ENCODE results near the gene DUSP8.
"Not testable (repeated sequence)": the region's sequence is repeated elsewhere in the genome, so short reads cannot be mapped to it uniquely, and the experiment has no call there.

DUSP8 gene, protein sequence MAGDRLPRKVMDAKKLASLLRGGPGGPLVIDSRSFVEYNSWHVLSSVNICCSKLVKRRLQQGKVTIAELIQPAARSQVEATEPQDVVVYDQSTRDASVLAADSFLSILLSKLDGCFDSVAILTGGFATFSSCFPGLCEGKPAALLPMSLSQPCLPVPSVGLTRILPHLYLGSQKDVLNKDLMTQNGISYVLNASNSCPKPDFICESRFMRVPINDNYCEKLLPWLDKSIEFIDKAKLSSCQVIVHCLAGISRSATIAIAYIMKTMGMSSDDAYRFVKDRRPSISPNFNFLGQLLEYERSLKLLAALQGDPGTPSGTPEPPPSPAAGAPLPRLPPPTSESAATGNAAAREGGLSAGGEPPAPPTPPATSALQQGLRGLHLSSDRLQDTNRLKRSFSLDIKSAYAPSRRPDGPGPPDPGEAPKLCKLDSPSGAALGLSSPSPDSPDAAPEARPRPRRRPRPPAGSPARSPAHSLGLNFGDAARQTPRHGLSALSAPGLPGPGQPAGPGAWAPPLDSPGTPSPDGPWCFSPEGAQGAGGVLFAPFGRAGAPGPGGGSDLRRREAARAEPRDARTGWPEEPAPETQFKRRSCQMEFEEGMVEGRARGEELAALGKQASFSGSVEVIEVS

DNA sequence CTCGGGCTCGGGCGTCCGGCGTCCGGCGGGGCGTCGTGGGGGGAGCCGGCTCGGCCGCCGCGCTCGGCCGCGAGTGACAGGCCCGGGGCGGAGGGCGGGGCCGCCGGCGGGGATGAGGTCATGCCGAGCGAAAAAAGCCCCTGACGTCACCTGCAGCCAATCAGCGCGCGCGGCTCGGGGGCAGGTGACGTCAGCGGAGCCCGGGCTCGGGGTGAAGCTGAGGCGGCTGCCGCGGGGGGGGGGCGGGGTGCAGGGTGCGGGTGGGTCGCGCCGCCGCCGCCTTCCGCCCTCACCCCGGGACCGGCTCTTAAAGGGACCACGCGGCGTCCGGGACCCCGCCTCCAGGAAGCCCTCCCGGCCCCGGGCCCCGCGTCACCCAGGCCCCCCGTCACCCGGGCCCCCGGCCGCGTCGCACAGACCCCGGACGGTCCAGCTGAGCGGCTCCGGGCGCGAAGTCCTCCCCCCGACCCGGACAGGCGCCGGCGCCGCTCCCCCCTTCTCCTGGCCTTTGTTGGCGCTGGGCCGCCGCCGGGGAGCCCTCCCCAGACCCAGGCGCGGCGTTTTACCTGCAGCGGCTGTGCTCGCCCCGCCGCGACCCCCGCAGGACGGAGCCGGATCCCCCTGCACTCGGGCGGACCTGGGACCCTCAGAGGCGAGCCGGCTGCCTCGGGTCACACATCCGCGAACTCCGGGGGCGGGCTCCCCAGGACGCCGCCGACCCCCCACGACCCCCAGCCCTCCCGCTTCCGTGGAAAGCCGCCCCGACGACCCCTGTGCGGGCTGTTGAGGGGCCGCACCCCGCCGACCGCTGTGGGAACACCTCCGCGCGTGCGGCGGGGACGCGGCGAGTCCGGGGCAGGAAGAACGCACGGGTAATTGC, at the start of gene DUSP8:
TSS of gene DUSP8 (minus strand) at position 75 of the 880 bp plus-strand sequence. CDS start 6,445 bp downstream, outside the sequence.
- peak; percentile 71 to 87 for DNase-seq

DNA sequence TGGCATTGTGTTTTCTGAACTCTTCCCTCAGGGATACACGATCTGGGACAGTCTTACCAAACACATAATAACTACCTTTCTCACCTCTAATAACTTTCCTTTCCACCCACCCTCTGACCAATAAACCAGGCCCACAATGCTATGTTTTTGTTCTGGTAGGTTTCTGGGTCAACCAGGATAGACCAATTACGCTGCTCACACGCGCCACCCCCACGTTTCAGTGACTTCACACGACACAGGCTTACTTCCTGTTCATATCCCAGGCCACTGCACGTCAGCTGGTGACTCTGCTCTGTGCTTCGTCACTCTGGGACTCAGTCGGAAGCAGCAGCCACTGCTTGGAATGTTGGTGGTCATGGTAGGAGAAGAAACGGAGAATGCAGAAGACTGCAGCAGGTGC, 47.4 kb upstream of the DUSP8 start:
- DNase-seq, result no peak

DNA sequence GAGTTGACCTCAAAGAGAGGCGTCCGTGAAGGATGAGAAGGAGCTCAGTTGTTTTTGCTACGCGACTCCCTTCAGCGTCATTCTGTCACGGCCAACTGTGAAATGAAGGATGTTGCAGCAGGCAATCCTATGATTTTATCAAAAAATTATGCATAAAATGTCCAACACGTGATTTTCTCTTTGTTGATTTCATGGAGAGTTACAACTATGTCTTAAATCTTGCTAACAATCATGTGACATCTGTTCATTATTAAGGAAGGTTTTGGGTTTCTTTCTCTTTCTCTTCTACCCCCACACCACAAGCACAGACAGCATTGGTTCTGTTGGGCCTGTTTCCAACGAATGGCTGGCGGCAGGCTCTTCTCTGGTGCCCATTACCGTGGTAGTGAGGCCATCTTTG, 46.2 kb upstream of the DUSP8 start:
- no peak for DNase-seq

DNA sequence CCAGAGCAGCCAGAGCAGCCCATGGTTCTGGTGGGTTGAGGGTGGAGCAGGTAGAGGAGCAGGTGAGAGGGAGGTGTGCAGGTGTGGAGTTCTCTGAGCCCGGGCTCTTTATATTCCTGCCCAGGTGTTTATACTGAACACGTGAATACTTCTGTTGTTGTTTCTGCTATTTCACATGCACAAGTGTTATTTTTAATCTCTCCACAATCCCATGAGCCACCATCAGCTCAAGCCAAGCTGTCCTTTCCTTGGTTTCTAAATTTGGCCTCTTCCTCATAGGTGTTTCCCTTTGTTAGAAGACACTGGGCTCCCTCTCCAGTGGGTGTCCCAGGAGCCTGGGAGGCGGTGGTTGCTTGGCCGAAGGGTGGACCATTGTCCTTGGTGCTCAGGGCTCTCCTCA, 36.3 kb upstream of the DUSP8 start, which contains the start of gene KRTAP5-3:
TSS of gene KRTAP5-3 (minus strand) at position 101 of the 400 bp plus-strand sequence. CDS start at position 23, 78 bp downstream.
- DNase-seq, result no peak

DNA sequence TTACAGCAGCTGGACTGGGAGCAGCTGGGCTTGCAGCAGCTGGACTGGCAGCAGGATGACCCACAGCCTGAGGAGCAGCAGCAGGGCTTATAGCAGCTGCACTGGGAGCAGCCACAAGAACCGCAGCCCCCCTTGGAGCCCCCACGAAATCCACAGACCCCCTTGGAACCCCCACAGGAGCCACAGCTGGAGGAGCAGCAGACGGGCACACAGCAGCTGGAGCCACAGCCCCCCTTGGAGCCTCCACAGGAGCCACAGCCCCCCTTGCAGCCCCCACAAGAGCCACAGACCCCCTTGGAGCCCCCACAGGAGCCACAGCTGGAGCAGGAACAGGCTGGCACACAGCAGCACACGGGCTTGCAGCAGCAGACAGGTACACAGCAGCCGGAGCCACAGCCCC, 35.8 kb upstream of the DUSP8 start:
- not testable (repeated sequence) for DNase-seq

DNA sequence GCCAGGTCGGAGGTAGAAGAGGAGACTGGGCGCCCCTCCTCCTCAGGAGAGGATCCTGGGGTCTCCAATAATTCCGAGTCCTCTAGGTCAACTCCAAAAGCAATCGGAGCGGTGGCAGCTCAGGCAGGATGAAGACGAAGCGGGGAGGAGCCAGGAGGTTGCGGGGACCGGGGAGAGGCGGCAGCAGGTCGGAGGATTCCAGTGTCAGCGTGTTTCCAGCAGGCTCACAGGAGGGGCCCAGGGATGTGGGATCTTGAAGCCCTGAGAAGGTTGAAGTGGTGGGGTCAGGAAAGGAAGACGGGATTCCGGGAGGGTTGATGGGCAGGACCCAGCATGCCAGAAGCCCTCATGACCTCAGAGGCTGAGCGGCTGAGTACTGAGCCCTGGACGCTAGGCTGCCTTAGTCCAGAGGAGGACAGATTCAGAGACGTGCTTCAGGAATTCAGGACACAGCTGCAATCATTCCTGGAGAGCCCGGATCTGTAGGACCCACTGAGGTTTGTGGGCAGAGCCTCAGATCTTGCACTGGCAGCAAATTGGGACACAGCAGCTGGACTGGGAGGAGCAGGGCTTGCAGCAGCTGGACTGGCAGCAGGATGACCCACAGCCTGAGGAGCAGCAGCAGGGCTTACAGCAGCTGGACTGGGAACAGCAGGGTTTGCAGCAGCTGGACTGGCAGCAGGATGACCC, 35.2 kb upstream of the DUSP8 start:
- not testable (repeated sequence) for DNase-seq

DNA sequence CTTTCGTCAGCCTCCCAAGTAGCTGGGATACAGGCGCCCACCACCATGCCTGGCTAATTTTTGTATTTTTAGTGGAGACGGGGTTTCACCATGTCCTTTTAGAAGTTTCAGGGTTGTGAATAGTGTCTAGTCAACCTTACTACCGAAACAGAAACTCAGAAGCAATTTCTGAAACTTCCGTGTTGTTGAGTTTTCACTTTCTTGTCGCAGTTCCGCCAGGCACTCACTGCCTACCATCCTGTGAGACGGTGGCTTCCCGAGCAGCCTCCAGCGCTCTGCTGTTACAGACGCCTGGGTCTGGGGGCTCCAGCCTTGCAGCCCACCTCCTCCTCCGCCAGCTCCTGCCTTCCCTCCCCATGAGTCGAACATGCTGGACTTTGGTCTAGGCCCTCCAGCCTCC, 33.9 kb upstream of the DUSP8 start:
- not testable (repeated sequence) for DNase-seq

DNA sequence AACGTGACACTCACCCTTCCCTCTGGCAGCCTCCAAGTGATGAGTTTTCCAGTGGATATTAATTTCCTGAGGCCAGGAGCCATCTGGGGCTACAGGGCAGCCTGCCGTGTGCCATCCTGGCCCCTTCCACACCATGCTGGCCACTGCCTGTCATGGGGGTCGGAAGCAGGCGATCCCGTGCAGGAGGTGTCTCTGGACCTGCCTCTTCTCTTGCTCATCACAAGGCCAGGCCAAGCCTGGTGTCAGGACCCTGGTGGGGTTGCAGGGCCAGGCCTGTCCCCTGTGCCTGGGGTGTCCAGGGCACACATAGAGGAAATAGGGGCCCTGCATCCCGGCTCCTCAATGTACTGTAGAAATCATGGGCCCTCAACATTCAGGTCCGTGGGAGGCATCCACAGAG, 32.6 kb upstream of the DUSP8 start:
- DNase-seq, result no peak

DNA sequence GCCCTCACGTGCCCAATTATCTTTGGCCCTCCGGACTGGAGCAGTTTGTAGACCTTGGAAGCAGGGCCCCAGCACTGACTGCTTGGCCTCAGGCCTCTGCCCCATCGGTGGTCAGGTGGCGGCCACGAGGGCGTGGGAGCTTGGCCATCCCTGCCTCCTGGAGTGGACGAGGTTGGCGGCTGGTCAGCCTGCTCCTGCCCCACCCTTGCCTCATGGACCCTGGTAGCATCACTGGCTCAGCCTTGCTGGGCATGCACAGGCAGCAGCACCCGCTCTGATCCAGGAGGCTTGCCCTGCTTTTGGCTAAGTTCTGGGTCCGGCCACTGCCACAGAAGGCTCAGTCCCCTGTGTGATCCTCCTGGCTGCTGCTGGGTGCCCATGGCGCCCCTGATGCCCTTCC, 32.1 kb upstream of the DUSP8 start:
- no peak for DNase-seq

DNA sequence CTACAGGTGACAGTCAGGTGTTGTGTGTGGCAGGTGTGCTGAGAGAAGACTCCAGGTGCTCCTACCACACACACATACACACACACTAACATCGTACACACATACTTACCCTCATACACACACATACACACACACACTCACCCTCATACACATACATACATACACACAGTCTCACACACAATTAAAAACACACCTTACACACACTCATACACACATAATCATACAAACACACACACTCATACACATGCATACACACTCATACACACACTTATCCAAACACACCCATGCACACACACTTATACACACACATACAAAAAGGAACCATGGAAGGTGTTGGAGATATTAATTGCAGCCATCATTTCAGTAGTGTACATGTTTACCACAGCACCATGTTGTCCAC, 31.6 kb upstream of the DUSP8 start:
- DNase-seq, result no peak

DNA sequence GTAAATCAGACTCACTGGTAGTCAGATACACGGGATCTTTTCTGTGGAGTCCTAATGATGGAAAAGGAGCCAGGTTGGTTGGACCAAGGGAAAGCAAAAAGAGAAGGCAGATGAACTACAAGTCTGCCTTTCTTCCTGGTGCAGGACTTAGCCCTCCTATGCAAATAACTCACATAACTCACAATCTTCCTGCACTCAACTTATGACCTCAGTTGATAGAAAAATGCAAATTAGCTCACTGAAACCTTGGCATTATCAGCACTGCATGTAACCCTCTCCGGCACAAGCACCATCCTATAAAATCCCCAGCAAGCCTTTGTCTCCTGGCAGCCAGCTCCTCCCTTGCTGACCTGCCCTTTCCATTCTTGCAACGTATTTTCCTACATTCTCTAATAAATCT, 29.6 kb upstream of the DUSP8 start:
- not testable (repeated sequence) for DNase-seq

DNA sequence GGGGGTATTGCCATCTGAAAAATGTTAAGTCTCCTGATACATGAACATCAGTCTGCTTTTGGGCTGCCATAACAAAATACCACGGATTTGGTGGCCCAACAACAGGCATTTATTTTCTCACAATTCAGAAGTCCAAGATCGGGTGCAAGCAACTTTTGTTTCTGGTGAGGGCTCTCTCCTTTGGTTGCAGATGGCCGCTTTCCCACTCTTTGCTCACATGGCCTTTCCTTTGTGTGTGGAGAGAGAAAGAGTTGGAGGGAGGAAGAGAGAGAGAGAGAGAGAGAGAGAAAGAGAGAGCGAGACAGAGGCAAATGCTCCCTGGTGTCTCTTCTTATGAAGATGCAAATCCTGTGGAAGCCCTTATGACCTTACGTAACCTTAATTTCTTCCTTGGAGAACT, 28.6 kb upstream of the DUSP8 start:
- no peak for DNase-seq

DNA sequence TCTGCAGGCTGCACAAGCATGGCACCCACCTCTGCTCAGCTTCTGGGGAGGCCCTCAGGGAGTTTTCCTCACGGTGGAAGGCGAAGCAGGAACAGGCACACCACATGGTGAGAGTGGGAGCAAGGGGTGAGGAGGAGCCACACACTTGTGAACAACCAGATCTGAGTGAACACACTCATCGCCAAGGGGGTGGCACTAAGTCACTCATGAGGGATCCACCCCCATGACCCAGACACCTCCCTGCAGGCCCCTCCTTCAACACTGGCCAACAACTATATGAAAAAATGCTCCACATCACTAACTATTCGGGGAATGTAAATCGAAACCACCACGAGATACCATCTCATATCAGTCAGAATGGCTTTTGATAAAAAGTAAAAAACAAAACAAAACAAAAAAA, 26.7 kb upstream of the DUSP8 start:
- DNase-seq, result no peak

DNA sequence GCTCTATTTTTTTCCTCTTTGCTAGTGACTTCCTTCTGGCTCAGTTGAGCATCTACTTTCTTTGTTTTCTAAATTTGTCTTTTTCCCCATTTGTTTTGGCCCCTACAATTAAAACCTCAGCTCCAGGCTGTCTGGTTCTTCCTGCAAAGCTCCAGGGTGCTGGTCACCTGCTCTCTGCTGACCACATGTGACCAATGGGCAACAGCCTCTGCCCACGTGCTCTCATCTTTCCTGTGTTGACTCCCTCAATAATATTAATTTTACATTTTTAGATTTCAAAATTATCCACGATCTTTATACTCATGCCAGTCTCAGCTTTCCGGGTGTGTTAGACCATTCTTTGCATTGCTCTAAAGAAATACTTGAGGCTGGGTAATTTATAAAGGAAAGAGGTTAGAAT, 26.3 kb upstream of the DUSP8 start:
- DNase-seq, result not testable (repeated sequence)

DNA sequence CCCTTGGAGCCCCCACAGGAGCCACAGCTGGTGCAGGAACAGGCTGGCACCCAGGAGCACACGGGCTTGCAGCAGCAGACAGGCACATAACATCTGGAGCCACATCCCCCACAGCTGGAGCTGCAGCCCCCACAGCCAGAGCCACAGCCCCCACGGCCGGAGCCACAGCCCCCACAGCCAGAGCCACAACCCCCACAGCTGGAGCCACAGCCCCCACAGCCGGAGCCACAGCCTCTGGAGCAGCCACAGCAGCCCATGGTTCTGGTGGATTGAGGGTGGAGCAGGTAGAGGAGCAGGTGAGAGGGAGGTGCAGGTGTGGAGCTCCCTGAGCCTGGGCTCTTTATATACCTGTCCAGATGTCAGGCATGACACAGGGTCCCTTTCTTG, 25.9 kb upstream of the DUSP8 start, which contains the start of gene KRTAP5-2:
TSS of gene KRTAP5-2 (minus strand) at position 301 of the 387 bp plus-strand sequence. CDS start at position 257, 44 bp downstream.
- DNase-seq, result no peak

DNA sequence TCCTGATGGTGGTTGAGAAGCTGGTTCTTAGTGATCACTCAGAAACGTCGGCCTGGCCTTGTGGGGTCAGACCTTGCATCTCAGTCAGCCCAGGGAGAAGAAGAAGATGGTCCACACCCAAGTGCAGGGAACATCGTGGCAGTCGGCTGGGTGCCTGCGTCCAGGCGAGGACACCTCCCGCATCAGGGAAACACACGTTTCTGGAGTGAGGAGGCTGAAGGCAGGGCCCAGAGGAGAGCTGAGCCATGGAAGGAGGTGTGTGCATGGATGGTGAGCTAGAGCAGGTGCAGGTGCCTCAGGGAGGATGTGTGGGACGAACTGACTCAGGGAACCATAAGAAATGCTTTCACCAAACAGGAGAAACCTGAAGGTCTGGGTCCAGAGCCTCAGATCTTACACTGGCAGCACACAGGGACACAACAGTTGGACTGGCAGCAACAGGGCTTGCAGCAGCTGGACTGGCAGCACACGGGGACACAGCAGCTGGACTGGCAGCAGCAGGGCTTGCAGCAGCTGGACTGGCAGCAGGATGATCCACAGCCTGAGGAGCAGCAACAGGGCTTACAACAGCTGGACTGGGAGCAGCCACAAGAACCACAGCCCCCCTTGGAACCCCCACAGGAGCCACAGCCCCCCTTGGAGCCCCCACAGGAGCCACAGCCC, 25.4 kb upstream of the DUSP8 start:
- DNase-seq, result no peak

DNA sequence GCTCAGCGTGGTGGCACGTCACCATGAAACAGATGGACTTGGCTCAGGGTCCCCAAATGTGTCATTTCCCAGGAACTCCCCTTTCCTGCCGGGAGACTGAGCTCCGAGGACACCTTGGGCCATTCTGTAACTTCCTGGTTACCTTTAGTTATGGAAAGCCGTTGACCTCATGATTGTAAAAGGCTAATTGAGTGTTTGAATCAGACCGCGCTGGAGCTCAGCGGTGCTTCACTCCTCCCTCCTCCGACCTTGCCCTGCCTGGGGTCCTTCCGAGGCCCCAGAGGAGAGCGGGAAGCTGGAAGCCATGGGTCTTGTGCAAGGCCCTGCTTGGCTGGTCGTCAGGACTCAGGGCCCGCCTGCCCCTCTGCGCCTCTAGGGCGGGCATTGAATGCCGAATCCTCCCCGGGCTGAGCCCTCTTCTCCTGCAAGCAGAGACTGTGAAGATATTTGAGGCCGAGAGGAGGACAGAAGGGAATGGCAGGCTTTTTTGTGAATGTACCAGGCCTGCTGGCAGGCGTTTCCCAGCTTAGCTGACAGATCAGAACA, 24.6 kb upstream of the DUSP8 start:
- DNase-seq, result not testable (repeated sequence)

DNA sequence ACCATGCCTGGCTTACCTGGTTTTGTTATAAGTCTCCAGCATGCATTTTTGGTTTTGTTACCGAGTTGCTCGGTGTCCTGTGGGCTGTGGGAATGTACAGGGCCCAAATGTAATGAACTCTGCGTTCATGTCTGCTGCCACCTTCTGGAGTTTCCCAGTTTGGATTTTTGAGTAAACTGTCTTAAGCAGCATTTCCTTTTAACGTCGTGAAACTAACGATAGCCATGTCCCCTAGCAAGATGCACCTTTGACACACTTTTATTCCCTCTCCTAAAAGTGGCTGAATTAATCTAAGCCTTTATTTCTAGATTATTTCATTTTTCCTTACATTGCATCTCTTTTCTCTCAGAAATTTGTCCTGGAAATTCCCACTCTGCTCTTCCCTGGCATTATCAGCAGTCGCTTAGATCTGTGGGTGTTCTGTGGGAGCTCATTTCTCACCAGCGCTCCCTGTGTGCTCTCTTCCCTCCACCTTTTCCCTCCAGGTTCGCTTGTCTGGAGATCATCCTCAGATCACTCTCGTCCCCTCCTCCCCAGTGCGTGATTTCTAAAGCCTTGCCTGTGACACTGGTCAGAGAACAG, 24.0 kb upstream of the DUSP8 start:
- DNase-seq, result not testable (repeated sequence)

DNA sequence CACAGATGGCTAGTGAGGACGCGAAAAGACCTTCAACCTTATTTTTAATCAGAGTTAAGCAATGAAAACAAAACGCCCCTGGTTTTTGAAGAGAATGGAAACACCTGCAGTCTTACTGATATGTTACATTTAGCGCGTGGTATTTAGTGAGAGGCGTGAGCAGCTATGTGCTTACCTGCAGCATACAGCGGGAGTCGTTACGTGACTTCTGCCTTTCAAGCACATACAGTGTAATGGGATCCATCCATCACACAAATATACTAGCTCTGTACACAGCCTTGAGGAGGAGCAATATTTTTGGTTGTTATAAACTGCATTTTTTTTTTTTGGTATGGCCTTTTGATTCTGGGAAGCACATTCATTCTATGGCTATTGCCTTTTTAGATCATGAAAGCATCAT, 20.6 kb upstream of the DUSP8 start:
- DNase-seq, result no peak

DNA sequence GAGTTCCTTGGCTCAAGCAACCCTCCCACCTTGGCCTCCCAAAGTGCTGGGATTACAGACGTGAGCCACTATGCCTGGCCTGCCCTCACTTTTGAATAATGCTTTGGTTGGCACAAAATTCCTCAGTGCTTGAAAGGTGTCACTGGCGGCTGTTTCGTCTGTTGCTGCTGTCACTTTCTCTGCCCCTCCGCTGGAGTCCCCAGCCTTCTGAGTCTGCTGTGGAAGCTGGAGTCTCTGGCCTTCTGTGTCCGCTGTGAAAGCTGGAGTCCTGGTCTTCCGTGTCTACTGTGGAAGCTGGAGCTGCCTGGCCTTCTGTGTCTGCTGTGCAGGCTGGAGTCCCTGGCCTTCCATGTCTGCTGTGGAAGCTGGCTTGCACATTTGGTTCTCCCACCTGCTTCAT, 17.9 kb upstream of the DUSP8 start:
- DNase-seq, result no peak
